ENCODE measurements around the gene ALDH1A1.

DNA sequence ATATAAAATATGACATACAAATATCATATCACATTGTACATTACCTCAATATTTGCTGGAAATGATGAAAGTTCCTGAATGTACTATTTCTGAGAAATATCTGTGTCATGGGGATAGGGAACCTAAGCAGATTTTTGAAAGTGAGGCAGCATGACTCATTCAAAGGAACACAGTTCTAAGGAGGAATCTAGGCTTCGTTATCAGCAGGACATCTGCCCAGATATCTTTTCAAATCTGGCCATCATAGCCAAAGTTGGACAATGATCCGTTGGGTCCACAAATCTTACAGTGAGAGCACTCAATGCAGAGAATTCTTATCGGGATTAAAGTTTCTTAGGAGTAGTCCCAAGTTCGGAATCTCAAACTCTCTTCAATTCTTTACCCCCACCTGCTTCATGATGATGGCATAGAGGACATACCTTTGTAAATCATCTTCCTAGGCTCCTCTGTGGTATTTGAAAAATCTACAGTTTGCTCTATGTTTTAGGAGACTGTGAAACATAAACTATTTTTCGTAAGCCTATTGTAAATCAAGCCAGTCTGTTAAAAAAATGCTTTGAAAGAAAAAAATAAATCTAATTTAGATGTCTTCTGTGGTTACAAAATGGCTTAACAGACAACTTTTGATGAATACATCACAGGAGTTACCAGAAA, 29.4 kb upstream of the ALDH1A1 start:
- TF ChIP-seq BHLHE40 (IDR thresholded peaks at IDR 0.05; ENCODE audit: borderline replicate concordance) (no peak), SP1 (IDR thresholded peaks at IDR 0.05) (no peak)
